GM12801 (cell line): ENCODE results near the gene LONP2.

Experiments
- CTCF ChIP-seq: IDR thresholded peaks from one replicate; pipeline ENCODE4 v1.5.1; 2011; ENCODE audit warnings: control low read depth; ENCODE audit not compliant: insufficient read length; ENCODE audit errors: extremely low read depth

The LONP2 gene

GRCh38 chr16:48223490-48223889, 20.6 kb upstream of the LONP2 start:
- TF ChIP-seq CTCF: no peak

GRCh38 chr16:48225456-48225855, 18.6 kb upstream of the LONP2 start:
- no peak for TF ChIP-seq CTCF

- no peak for TF ChIP-seq CTCF
Measured at GRCh38 chr16:48231727-48232492, 12.2 kb upstream of the LONP2 start.

GRCh38 chr16:48232493-48233040, 11.5 kb upstream of the LONP2 start:
- TF ChIP-seq CTCF: no peak

GRCh38 chr16:48234630-48235029, 9.5 kb upstream of the LONP2 start:
- no peak for TF ChIP-seq CTCF

- no peak for TF ChIP-seq CTCF
Measured at GRCh38 chr16:48235058-48235555, 9.0 kb upstream of the LONP2 start.

- TF ChIP-seq CTCF: no peak
Measured at GRCh38 chr16:48235556-48236136, 8.5 kb upstream of the LONP2 start.
